GM23338 (cell line): ENCODE measurements around the gene LRBA. TPM values are rescaled to one million over a fixed set of nuclear protein-coding genes. Genes with fewer than 3 reads are reported as not detected.

ENCODE experiments used
- ATAC-seq: fragments of 200-7000 bp; cut with Tn5 transposase; 3 replicates; pipeline ENCODE4 v1.9.1; 2020
- DNase-seq: peaks from one replicate; pipeline ENCODE4 v3.0.0-alpha.2; 2015; ENCODE audit warnings: low spot score
- H2AFZ ChIP-seq: fragments of 200-600 bp; sonication (generic); 2 replicates; pipeline ENCODE4 v1.8.0; 2016; ENCODE audit warnings: antibody characterized with exemption, mild to moderate bottlenecking, moderate library complexity
- H3F3A ChIP-seq: fragments of 200-600 bp; sonication (generic); replicated peaks from 2 replicates; pipeline ENCODE4 v1.8.0; 2017; ENCODE audit warnings: antibody characterized with exemption, mixed run types, low read depth
- H3K27ac ChIP-seq: fragments of 200-600 bp; sonication (generic); 2 replicates; pipeline ENCODE4 v1.6.1; 2016; ENCODE audit warnings: low read depth
- H3K27me3 ChIP-seq: fragments of 200-600 bp; sonication (generic); 2 replicates; pipeline ENCODE4 v1.8.0; 2016; ENCODE audit warnings: mild to moderate bottlenecking, mixed run types, moderate library complexity; ENCODE audit not compliant: insufficient read depth
- H3K36me3 ChIP-seq: fragments of 200-600 bp; sonication (generic); 2 replicates; pipeline ENCODE4 v1.8.0; 2016; ENCODE audit warnings: mild to moderate bottlenecking; ENCODE audit not compliant: insufficient read depth
- H3K4me1 ChIP-seq: fragments of 200-600 bp; sonication (generic); 2 replicates; pipeline ENCODE4 v1.8.0; 2016; ENCODE audit warnings: mild to moderate bottlenecking, moderate library complexity; ENCODE audit not compliant: insufficient read depth
- H3K4me2 ChIP-seq: fragments of 200-600 bp; sonication (generic); 2 replicates; pipeline ENCODE4 v1.7.1; 2017; ENCODE audit warnings: mixed run types
- H3K4me3 ChIP-seq: fragments of 200-600 bp; sonication (generic); 2 replicates; pipeline ENCODE4 v1.6.1; 2016; ENCODE audit warnings: mixed run types
- H3K79me2 ChIP-seq: fragments of 200-600 bp; sonication (generic); replicated peaks from 2 replicates; pipeline ENCODE4 v1.8.0; 2017; ENCODE audit warnings: mild to moderate bottlenecking; ENCODE audit not compliant: insufficient read depth
- H3K9me2 ChIP-seq: fragments of 200-600 bp; sonication (generic); 2 replicates; pipeline ENCODE4 v1.8.0; 2017; ENCODE audit not compliant: insufficient read depth
- H4K20me1 ChIP-seq: fragments of 200-600 bp; sonication (generic); replicated peaks from 2 replicates; pipeline ENCODE4 v1.8.0; 2017; ENCODE audit warnings: mild to moderate bottlenecking; ENCODE audit not compliant: insufficient read depth
- H3K27ac Mint-ChIP-seq: 2 replicates; pipeline ENCODE4 v1.8.0; 2020; ENCODE audit warnings: inconsistent platforms, mild to moderate bottlenecking, moderate library complexity, mixed read lengths
- H3K27me3 Mint-ChIP-seq: 3 replicates; pipeline ENCODE4 v1.8.0; 2022; ENCODE audit warnings: low read depth, mild to moderate bottlenecking, moderate library complexity, mixed read lengths, inconsistent platforms; ENCODE audit not compliant: insufficient read depth, poor library complexity
- H3K36me3 Mint-ChIP-seq: 3 replicates; pipeline ENCODE4 v1.8.0; 2021; ENCODE audit warnings: low read depth, mild to moderate bottlenecking, inconsistent platforms, moderate library complexity, mixed read lengths
- H3K4me1 Mint-ChIP-seq: 3 replicates; pipeline ENCODE4 v1.8.0; 2020; ENCODE audit warnings: mild to moderate bottlenecking, inconsistent platforms, mixed read lengths
- H3K4me3 Mint-ChIP-seq: 3 replicates; pipeline ENCODE4 v1.8.0; 2021; ENCODE audit warnings: moderate library complexity, mild to moderate bottlenecking, inconsistent platforms, mixed read lengths
- H3K9me3 Mint-ChIP-seq: 3 replicates; pipeline ENCODE4 v1.8.0; 2020; ENCODE audit warnings: moderate library complexity, mild to moderate bottlenecking, inconsistent platforms, mixed read lengths
- EZH2 ChIP-seq: fragments of 200-600 bp; sonication (generic); IDR thresholded peaks from one replicate; pipeline ENCODE4 v1.8.0; 2017; ENCODE audit warnings: antibody characterized with exemption, mild to moderate bottlenecking, low read depth; ENCODE audit not compliant: unreplicated experiment
- NANOG ChIP-seq: IDR thresholded peaks from 2 replicates; pipeline ENCODE4 v1.6.1; 2016; ENCODE audit warnings: antibody characterized with exemption, borderline replicate concordance
- POLR2AphosphoS5 ChIP-seq: IDR thresholded peaks from 2 replicates; pipeline ENCODE4 v1.6.1; 2016; ENCODE audit warnings: antibody characterized with exemption, low read depth
- REST ChIP-seq: IDR thresholded peaks from one replicate; pipeline ENCODE4 v1.6.1; 2018; ENCODE audit warnings: antibody characterized with exemption; ENCODE audit not compliant: unreplicated experiment
- ZNF114 ChIP-seq: fragments of 250-450 bp; sonication (Bioruptor Pico); IDR thresholded peaks from 2 replicates; pipeline ENCODE4 v1.5.0; 2020; ENCODE audit warnings: mild to moderate bottlenecking, moderate library complexity
- ZNF331 ChIP-seq: fragments of 250-450 bp; sonication (Bioruptor Pico); IDR thresholded peaks from 2 replicates; pipeline ENCODE4 v1.5.0; 2020; ENCODE audit warnings: low read depth, mild to moderate bottlenecking, moderate library complexity
- ZNF462 ChIP-seq: fragments of 250-450 bp; sonication (Bioruptor Pico); IDR thresholded peaks from 2 replicates; pipeline ENCODE4 v1.5.0; 2020; ENCODE audit warnings: mild to moderate bottlenecking, moderate library complexity
- polyA plus RNA-seq: library from polyadenylated mRNA; unstranded; fragments of >200 nt; fragmentation: Nextera tagmentation; extraction: Ambion mirVana; gene quantifications from 2 replicates; pipeline ENCODE4 v1.2.1, GENCODE V29; 2016
- total RNA-seq: library from RNA; depleted of rRNA; stranded (reverse); fragments of >200 nt; shearing (Covaris generic); gene quantifications from 2 replicates; pipeline ENCODE4 v1.2.3, GENCODE V29; 2014

Gene LRBA
- total and polyA plus RNA-seq, 2 experiments from 2014 or later = 23.3 to 126 TPM

GRCh38 chr4:150411520-150411919, 603.6 kb downstream of the LRBA start (continued):
- TF ChIP-seq ZNF462 (CRISPR knock-in tag) (no peak), REST (no peak), NANOG (no peak), ZNF331 (no peak), ZNF114 (no peak), EZH2 (no peak)

GRCh38 chr4:150402871-150403272, 612.2 kb downstream of the LRBA start:
- H3K9me2 ChIP-seq = no peaks in the 10 kb centered on the region
- no peaks in the 10 kb centered on the region for H3K79me2 ChIP-seq
- no peak overlapping the region for H3K4me2 ChIP-seq
- H3K36me3 ChIP-seq = no peaks in the 10 kb centered on the region
- ATAC-seq = peak; percentile 67
- no peaks in the 10 kb centered on the region for H3K4me1 Mint-ChIP-seq
- H3K27me3 ChIP-seq = no peaks in the 10 kb centered on the region
- no peaks in the 10 kb centered on the region for H3K4me1 ChIP-seq
- H3K36me3 Mint-ChIP-seq = no peaks in the 10 kb centered on the region
- no peaks in the 10 kb centered on the region for H3F3A ChIP-seq
- H3K27ac Mint-ChIP-seq = no peak overlapping the region
- H2AFZ ChIP-seq = no peak overlapping the region
- H3K27me3 Mint-ChIP-seq = no peaks in the 10 kb centered on the region
- no peak overlapping the region for H3K4me3 Mint-ChIP-seq
- no peak overlapping the region for H3K4me3 ChIP-seq
- H3K27ac ChIP-seq = no peak overlapping the region
- DNase-seq = peak; percentile 18
- no peaks in the 10 kb centered on the region for H4K20me1 ChIP-seq
- no peaks in the 10 kb centered on the region for H3K9me3 Mint-ChIP-seq
- TF ChIP-seq REST (no peak), POLR2AphosphoS5 (no peak), ZNF331 (no peak)
